Nephron progenitor cell (in vitro differentiated cells): Measurements from ENCODE around the gene DOC2A.

Experiments
- DNase-seq: peaks from one replicate; pipeline ENCODE4 v3.0.0; 2021
- H3K27ac Mint-ChIP-seq: 2 replicates; pipeline ENCODE4 v1.8.0; 2021; ENCODE audit warnings: mild to moderate bottlenecking, moderate library complexity, mixed read lengths
- H3K27me3 Mint-ChIP-seq: 2 replicates; pipeline ENCODE4 v1.8.0; 2021; ENCODE audit warnings: mild to moderate bottlenecking, low read depth, mixed read lengths; ENCODE audit not compliant: poor library complexity
- H3K36me3 Mint-ChIP-seq: 2 replicates; pipeline ENCODE4 v1.8.0; 2021; ENCODE audit warnings: low read depth, mixed read lengths
- H3K4me1 Mint-ChIP-seq: 2 replicates; pipeline ENCODE4 v1.8.0; 2021; ENCODE audit warnings: mixed read lengths
- H3K4me3 Mint-ChIP-seq: 2 replicates; pipeline ENCODE4 v1.8.0; 2021; ENCODE audit warnings: mild to moderate bottlenecking, moderate library complexity, mixed read lengths
- H3K9me3 Mint-ChIP-seq: 2 replicates; pipeline ENCODE4 v1.8.0; 2021; ENCODE audit warnings: mild to moderate bottlenecking, moderate library complexity, mixed read lengths
- CTCF ChIP-seq: fragments of 200-600 bp; sonication (generic); IDR thresholded peaks from 2 replicates; pipeline ENCODE4 v1.5.0; 2021; ENCODE audit warnings: antibody characterized with exemption

The DOC2A gene

GRCh38 chr16:30009085-30009862 lies 1.6 kb downstream of the DOC2A start:
- Mint-ChIP-seq H3K27ac (no peak overlapping the region), H3K36me3 (no peaks in the 10 kb centered on the region), H3K9me3 (no peaks in the 10 kb centered on the region), H3K4me1 (peaks cover 13% of the 10 kb centered on the region), H3K4me3 (peak overlapping the region; percentile 61), H3K27me3 (peaks cover 49% of the 10 kb centered on the region)
- no peak for TF ChIP-seq CTCF
- DNase-seq, result no peak

GRCh38 chr16:30007378-30007895 lies 3.4 kb downstream of the DOC2A start:
- Mint-ChIP-seq H3K4me3 (no peak overlapping the region), H3K27me3 (peaks cover 38% of the 10 kb centered on the region), H3K4me1 (peaks cover 13% of the 10 kb centered on the region), H3K9me3 (no peaks in the 10 kb centered on the region), H3K36me3 (no peaks in the 10 kb centered on the region), H3K27ac (no peak overlapping the region)
- no peak for DNase-seq
- TF ChIP-seq CTCF, result no peak

- peaks cover 8% of the 10 kb centered on the region for H3K4me1 Mint-ChIP-seq
- H3K9me3 Mint-ChIP-seq, result no peaks in the 10 kb centered on the region
- no peak overlapping the region for H3K27ac Mint-ChIP-seq
- H3K27me3 Mint-ChIP-seq, result peaks cover 32% of the 10 kb centered on the region
- TF ChIP-seq CTCF, result no peak
- H3K4me3 Mint-ChIP-seq, result no peak overlapping the region
- H3K36me3 Mint-ChIP-seq, result no peaks in the 10 kb centered on the region
- no peak for DNase-seq
Measured at GRCh38 chr16:30006659-30007377, 4.0 kb downstream of the DOC2A start.

GRCh38 chr16:30006095-30006473 lies 4.7 kb downstream of the DOC2A start:
- TF ChIP-seq CTCF, result no peak
- Mint-ChIP-seq H3K9me3 (no peaks in the 10 kb centered on the region), H3K27ac (no peak overlapping the region), H3K36me3 (no peaks in the 10 kb centered on the region), H3K4me1 (peaks cover 7% of the 10 kb centered on the region), H3K27me3 (peaks cover 28% of the 10 kb centered on the region), H3K4me3 (no peak overlapping the region)
- no peak for DNase-seq

- DNase-seq, result peak; percentile 55
- H3K27ac Mint-ChIP-seq, result no peak overlapping the region
- H3K4me3 Mint-ChIP-seq, result no peak overlapping the region
- H3K36me3 Mint-ChIP-seq, result no peaks in the 10 kb centered on the region
- H3K9me3 Mint-ChIP-seq, result no peaks in the 10 kb centered on the region
- peaks cover 27% of the 10 kb centered on the region for H3K27me3 Mint-ChIP-seq
- H3K4me1 Mint-ChIP-seq, result peaks cover 5% of the 10 kb centered on the region
- peak; percentile 81 for TF ChIP-seq CTCF
Measured at GRCh38 chr16:30005341-30006094, 5.3 kb downstream of the DOC2A start.
